NCI-H510A treated with DMSO at 0.1 percent for 48 hours (cell line): ENCODE results near the gene MEF2C.
"Not testable (repeated sequence)": the region's sequence is repeated elsewhere in the genome, so short reads cannot be mapped to it uniquely, and the experiment has no call there.

ENCODE experiments used
- DNase-seq: peaks from one replicate; lab custom pipeline; 2025; lab: John Stamatoyannopoulos, UW

MEF2C gene

DNA sequence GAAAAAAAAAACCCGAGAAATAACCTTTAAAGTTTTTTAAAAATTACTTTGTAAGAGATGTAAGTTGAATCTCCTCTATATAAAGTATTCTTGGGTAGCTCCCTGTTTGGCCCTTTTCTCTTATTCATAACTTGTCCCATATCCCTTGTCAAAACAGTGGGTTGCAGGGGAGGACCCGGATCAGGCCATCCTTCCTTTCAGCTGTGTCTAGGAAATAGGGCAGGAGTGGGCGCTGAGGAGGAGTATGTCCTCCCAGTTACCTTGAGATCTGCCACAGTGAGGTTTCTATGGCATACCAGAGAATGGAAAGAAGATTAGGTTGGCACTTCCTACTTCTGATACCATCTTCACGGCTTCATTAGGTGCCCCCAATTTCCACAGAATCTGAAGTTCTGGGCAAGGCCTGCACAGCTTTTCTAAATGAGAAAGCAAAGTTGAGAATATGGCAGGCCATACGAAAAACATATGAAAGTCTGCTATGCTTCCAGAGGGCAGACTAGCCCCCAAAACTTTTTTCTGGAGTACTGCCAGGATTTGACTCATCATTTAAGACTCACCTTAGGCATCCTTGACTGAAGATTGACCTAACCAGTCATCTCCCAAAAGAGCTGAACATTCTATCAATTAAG is 20.3 kb downstream of the MEF2C start:
- DNase-seq, result no peak

DNA sequence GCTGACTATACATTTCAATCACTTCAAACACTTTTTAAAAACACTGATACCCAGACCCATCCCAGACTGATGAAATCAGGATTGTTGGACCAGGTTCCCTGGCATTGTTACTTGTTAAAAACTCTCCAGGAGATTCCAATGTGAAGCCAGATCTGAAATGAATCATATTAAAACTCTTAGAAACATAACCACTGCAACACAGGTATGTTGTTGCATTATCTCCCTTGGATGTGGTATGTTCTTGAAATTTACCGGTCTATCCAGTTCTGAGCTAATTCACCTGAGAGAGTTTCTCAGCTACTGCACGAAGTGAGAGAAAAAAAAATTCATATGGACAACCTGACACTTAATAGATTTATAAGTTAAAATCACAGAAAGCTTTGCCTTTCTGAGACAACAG is 21.8 kb downstream of the MEF2C start:
- DNase-seq, result no peak

DNA sequence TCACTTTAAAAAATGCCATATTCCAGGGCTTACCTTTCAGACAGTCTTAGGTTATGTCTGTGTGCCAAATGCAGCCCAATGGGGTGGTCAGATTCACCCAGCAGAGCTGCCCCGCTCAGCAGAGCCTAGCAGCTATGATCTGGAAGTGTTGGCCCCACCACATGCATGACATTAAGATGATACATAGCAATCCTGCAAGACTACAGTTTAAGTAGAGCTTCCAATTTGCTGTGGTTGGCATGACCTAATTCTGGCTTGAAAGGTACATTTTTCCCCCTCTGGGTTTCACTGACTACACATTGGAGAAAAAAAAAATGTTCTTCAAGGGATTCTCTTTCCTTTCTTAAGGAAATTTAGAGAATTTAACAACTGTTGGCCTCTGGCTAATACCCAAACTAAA is 22.5 kb downstream of the MEF2C start:
- DNase-seq, result no peak

DNA sequence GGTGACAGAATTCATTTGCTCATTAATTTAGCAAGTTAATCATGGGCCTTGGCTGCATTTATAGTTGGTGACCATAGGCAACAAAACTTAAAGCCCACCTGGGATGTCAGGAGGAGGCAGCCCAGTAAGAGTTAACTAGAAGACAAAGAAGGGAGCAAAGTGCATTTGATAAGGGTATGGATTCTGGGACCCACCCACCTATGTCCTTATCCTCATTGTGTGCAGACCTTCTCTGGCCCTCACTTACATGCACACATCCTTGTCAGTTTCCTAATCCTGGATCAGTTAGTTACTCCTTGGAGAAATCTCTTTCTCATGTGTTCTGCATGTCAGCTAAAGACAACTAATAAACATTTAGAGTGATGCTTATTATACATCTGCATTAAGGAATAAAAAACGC is 24.6 kb downstream of the MEF2C start:
- DNase-seq, result no peak

DNA sequence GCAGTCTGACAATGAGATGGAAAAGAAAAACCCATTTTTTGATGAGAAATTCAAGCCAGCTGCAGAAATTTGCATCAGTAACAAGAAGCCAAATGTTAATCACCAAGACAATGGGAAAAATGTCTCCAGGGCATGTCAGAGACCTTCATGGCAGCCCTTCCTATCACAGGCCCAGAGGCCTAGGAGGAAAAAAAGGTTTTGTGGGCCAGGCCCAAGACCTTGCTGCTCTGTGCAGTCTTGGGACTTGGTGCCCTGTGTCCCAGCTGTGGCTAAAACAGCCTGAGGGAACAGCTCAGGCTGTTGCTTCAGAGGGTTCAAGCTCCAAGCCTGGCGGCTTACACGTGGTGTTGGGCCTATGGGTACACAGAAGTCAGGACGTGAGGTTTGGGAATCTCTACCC is 26.6 kb downstream of the MEF2C start:
- not testable (repeated sequence) for DNase-seq

DNA sequence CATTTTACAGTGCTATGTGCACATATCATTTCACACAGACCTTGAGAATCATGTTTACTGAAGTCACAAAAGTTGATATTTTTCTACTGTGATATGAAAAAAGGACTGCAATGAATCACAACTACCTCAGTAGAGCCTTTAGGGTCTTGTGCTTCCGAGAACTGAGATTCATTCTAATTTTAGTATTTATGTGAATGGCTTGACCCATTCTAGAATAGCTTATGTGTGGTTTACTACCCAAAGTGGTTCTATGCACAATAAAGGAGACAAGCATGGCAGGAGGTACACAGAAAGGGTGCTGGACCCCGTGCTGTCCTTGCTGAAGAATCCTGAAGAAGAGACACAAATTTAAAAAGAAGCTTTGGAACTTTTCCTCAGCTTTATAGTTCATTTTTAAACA is 28.2 kb downstream of the MEF2C start:
- no peak for DNase-seq

DNA sequence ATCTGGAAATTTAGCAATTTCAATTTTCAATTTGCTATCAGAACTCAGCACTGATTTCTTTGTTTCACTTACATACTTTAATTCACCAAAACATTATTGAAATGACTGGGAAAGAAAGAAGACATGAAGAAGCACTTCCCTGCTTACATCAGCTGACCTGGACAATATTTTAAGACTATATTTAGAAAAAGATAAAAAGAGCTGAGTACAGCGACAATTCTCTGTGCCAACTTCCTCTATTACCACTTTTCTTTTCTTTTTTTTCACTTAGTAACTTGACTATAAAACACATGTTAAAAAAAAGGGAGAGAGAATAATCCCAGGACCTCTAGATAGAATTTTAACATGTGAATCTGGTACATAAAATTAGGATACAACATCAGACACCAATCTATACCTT is 35.6 kb downstream of the MEF2C start:
- no peak for DNase-seq

DNA sequence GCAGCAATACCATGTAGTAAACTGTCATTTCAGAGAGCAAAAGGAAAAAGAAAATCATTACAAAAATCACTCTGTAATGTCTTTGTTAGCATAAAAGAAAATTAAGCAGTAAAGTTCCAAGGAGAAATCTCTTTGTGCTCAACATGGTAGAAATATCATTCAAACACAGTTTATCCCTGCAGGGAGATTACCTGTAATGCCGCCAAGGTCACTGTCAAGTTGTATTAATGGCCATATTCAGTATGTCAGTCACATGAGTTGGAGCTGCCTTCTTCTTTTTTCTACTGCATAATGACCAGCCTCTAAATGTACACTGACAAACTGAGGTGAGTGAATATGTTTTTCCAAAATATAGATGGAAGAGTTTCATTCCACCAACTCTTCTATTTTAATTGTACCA is 36.5 kb downstream of the MEF2C start:
- no peak for DNase-seq

DNA sequence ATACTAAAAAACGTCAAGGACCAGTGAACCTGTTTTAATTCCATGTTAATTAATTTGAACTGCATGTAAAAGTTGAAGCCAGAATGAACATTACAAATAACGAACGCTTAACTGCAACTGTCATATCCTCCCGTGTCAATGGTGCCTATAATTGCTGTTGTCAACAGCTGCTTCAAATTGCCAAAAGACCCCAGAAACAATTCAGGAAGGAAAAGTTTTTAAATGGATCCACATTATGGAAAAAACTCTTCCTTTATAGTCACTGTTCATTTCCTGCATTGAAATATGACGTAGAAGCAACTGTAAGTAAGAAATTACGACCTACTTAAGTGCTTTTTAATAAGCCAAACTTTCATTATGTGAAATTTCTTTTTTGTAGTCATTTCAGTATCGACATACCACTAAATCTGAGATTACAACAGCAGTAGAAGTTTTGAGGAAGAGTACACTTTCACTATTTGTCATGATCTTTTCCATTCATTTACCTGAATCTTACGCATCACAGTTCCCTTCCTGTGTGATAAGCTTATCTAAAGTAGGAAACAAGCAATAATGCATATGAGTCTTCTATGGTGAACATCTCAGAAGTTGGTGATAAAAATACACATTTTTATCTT is 37.8 kb downstream of the MEF2C start:
- DNase-seq, result no peak

DNA sequence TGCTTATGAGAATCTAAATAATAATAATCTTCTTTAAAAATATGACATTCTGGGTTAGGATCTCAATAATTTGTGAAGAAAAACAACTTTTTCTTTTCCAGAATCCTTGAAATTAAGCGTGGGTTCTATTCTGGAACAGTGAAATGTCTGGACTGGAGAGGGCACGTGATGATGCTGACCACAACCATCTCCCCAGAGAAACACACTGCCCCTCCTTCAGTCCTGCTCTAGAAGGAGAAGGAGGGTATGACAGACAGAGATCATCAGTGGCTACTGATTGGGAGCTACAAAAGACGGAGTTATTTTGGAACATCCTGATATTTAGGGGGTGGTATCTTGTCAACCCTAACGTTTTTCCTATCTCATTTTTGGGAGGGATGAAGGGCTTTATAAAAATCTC is 40.2 kb downstream of the MEF2C start:
- DNase-seq, result no peak

DNA sequence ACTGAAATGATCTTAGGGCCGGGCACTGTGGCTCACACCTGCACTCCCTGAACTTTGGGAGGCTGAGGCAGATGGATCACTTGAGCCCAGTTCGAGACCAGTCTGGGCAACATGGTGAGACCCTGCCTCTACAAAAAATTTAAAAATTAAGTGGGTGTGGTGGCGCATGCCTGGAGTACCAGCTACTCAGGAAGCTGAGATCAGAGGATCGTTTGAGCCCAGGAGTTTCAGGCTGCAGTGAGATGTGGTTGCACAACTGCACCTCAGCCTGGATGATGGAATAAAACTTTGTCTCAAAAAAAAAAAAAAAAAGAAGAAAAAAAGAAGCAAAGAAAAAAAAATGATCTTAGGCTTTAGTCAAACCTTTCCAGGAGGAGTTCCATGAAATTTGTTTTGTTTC is 41.8 kb downstream of the MEF2C start:
- DNase-seq, result no peak

DNA sequence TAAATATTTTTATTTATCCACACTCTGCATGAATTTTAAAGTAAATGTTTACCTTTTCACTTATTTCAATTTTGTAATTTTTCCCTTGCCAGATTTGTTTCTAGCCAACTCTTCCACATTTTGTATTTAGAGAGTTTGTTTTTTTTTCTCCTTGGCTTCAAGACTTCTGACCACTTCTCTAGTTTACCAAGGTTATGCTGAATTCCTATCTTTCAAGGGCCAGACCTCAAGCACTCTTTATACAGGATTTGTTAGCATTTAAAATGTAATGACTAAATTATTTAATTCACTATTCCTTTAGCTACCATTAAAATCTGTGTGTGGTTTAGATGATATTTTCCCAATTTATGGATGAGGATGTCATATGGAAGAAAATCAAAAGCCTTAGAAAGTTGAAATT is 42.5 kb downstream of the MEF2C start:
- DNase-seq, result no peak

DNA sequence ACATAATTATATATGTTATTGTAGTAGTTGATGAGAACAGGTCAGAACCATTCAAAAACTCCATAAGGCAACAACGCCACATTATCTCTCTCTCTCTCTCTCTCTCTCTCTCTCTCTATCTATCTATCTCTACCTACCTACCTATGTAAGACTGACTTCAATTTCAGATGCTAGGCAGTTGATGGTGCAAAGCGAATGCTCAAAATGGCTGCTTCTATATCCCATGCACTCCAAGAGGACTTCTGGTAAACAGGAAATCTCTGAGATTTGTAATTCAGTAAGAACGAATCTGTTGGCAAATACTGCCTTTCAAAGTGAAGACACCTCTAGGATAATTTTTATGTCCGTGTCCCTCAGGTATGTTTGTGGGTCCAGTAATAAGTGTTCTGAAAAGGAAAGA is 43.7 kb downstream of the MEF2C start:
- DNase-seq, result no peak

DNA sequence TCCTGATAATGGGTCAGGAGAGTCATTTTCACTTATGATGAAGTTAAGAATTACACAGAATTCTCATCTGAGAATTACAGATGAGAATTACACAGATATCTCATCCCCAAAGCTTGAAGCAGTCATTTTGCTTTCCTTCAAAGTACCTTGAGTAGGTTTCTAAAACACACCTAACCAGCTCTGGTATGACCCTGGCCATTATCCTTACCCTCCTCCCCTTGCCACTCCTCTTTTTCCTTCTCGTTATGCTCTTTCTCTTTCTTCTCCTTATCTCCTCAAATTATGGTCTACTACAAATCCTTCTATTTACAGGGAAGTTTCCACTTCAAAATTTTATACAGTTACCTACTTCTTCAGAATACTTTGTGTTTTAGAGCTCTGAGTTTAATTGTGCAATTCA is 44.5 kb downstream of the MEF2C start:
- DNase-seq, result no peak

DNA sequence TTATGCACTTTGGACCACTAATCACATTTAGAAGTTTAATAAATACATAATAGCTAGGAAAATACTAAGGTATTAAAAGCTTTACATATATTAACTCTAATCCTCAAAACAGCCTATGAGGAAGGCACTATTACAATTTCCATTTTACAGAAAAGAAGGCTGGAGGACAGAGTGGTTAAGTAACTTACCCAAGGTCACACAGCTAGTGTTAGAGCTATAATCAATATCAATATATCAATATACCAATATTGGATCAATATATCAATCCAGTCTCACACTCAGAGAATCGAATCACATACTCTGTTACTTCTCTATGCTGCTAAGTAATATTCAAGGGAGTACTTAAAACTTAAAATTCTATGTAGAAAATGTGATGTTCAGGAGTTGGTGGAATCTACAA is 45.2 kb downstream of the MEF2C start:
- no peak for DNase-seq

DNA sequence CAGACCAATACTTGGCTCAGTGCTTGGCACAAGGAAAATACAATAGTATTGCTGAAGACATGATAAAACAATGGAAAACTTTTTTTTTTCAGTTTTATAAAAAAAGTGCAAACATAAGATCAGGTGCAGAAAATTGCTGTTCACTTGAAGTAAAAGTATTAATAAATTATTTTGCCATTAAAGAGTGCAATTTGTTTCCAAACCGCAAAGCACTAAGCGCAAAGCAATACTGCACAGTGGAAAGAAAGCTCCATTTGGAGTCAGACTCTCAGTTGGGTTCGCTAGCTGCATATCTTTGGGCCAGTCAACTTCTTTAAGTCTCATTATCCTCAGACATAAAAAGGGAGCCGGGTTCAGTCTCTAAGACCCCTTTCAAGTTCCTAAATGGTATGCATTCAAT is 45.8 kb downstream of the MEF2C start:
- no peak for DNase-seq

DNA sequence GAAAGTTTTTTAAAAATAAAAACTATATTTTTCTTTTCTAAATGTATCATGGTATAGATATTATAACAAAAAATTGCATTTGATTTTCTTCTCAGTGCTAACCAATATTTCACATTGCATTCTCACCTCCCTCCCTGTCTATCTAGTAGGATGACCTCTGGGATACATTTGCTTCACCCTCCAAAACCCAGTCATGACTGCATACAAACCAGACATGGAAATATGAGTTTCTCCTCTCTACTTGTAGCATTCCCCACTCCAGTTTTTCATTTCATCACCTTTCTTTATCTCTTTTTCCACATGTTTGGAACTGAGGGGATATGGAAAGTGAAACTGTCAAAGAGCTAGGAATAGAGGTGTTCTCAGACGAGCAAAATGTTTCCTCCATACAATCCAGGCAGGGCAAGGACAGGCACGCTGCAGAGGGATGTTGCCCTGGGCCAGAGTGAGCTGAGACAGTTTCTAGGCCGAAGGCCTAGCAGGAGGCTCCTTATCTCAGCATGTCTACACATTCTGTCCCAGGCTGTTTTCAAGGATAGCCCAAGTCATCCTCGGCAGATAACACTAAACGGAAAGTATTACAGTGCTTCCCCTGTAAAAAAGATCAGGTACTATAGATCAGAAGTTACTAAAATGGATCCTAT is 46.7 kb downstream of the MEF2C start:
- DNase-seq, result no peak

DNA sequence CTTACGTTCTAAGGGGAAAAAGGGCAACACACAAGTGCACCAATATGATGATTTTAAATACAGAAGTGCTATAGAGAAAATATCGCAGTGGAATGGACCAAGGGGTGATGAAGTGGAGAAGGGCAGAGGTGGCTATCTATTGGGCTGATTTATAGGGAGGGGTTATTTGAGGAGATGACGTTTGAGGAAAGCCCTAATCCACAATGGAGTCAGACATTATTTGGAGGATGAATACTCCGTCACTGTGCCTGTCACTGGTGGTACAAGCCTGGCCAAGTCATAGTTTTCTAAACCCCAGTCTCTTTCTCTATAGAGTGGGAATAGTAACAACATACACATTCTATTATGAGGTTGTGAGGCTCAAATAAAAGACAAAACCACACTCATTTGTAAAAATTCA is 48.5 kb downstream of the MEF2C start:
- DNase-seq, result no peak

DNA sequence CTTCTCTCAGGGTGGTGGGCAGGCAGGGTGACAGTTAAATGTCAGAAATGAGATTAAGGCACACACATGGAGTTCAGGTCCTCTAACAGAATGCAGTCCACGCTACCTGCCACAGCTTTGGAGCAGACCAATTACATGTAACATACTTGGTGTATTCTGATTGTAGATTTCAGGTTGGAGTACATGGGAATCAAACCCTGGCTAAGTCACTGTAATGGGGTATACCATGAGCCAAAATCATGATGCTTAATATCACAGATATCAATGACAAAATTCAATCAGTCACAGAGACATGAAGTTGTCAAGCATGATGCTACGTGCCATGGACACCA is 48.9 kb downstream of the MEF2C start:
- no peak for DNase-seq

DNA sequence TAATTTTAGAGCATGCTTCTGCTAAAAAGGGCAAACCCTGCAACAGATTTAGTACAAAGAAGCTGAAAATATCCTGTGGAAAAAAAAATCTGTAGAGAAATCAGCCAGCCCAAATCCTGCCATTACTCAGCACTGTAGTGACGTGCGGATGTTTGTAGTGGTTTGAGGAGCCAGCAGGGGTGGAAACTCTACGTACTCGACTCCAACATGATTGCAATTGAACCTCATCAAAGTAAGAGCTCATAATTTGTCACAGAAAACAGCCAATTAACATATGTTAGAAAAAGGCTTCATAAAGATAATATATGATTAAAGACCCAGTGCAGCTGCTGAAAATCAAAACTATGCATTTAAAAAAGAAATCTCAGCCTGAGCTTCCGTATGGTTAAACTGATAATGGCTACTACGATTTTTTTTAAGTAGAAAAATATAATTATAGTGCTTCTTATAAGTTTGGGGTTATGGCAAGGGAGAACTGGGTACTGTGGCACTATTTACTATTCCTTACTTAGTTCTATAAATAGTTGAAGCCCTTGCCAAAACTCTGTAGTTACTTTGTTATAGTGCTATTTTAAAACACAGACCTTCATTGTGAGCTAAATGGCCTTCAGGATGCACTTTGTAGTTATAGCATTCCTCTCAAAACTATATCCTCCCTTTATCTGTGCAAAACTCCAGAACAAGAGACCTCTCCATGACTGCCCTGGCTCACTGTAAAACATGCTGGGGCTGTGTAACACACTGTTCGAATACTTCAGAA is 49.4 kb downstream of the MEF2C start:
- no peak for DNase-seq

DNA sequence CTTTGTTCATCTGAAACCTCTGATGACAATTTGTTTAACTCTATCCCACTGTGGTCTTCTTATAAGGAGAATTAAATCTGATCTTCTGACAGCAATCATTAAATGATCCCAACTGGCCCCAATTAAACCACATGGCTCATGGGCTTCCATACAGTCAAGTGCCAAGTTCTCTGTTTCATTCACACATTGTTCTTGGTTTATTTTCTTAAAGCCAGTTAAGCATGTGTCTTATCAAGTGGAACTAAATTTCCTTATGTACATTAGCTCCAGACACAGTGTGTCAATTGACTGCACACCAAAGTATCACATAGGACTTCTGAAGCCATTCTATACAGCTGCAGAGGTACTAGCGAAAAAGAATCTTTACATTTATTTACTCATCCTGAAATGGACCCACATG is 51.2 kb downstream of the MEF2C start:
- no peak for DNase-seq

DNA sequence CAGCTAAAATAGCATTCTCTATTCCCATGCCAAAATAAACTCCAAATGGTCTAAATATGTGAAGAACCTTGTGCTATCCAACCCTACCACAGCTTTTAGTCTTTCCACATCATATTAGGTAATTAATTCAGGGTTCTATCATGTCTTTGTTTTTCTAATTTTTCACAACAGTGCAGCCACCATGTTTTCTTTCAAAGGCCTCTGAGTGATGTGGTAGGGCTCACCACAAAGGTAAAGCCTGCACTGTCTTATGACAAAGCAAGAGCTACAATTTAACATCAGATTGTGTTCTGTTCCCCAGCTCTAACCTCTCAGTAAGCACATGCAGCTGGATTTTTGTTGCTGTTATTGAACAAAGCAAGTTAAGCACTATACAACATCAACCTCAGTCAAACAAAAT is 52.4 kb downstream of the MEF2C start:
- DNase-seq, result no peak

DNA sequence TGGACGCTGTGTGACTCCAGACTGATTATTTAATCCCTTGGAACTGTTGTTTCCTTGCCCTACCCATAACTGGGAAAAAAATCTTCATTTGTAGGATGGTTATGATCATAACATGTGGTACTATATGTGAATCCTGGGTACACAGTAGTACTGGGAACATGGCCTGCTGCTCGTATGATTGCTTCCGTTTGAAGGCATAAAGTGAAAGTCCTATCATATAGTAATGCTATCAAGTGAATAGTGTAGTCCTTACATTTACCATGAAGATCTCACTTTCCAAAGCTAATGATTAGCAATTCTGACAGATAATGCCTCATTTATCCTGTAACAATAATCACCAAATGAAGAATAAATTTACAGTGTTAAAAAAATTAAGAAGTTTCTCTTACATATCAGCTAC is 53.2 kb downstream of the MEF2C start:
- no peak for DNase-seq
